ENCODE data around the gene LCN15.

Gene LCN15

DNA sequence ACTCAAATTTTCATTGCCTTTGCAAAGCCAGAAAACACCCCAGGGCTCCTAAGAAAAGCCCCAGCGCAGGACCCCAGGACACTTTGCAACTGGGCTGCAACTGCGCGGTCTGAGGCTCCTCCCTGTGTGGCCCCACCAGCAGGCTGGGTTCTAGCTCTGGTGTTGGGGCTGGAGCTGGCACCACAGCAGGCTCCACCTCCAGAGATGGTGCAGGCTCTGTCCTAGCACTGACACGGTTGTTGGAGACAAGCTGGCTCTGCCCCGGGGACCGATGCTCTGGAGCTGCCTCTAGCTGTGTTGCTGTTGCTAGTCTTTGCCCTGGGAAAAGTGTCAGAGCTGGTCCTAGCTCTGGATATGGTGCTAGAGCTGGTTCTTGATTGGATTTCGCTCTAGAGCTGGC is 35.2 kb downstream of the LCN15 start:
- H3K4me3 ChIP-seq (ENCODE audit: low read depth, low read length): peak overlapping the region; percentile 92
- TF ChIP-seq, protein P1, sequence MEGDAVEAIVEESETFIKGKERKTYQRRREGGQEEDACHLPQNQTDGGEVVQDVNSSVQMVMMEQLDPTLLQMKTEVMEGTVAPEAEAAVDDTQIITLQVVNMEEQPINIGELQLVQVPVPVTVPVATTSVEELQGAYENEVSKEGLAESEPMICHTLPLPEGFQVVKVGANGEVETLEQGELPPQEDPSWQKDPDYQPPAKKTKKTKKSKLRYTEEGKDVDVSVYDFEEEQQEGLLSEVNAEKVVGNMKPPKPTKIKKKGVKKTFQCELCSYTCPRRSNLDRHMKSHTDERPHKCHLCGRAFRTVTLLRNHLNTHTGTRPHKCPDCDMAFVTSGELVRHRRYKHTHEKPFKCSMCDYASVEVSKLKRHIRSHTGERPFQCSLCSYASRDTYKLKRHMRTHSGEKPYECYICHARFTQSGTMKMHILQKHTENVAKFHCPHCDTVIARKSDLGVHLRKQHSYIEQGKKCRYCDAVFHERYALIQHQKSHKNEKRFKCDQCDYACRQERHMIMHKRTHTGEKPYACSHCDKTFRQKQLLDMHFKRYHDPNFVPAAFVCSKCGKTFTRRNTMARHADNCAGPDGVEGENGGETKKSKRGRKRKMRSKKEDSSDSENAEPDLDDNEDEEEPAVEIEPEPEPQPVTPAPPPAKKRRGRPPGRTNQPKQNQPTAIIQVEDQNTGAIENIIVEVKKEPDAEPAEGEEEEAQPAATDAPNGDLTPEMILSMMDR (IDR thresholded peaks at IDR 0.05; ENCODE audit: control insufficient read depth, extremely low read depth, insufficient read depth): no peak
- DNase-seq (ENCODE audit: low read depth): no peak

- peak overlapping the region; percentile 92 for H3K4me3 ChIP-seq (ENCODE audit: low read depth, low read length)
- DNase-seq (ENCODE audit: low read depth): no peak
- TF ChIP-seq, protein P1 (IDR thresholded peaks at IDR 0.05; ENCODE audit: control insufficient read depth, extremely low read depth, insufficient read depth): no peak
Observed at GRCh38 chr9:136728548-136729123, 35.7 kb downstream of the LCN15 start.

GRCh38 chr9:136728080-136728547 is 36.2 kb downstream of the LCN15 start:
- TF ChIP-seq, protein P1 (IDR thresholded peaks at IDR 0.05; ENCODE audit: control insufficient read depth, extremely low read depth, insufficient read depth): peak; percentile 99
- peak overlapping the region; percentile 92 for H3K4me3 ChIP-seq (ENCODE audit: low read depth, low read length)
- DNase-seq (ENCODE audit: low read depth): peak; percentile 49

DNA sequence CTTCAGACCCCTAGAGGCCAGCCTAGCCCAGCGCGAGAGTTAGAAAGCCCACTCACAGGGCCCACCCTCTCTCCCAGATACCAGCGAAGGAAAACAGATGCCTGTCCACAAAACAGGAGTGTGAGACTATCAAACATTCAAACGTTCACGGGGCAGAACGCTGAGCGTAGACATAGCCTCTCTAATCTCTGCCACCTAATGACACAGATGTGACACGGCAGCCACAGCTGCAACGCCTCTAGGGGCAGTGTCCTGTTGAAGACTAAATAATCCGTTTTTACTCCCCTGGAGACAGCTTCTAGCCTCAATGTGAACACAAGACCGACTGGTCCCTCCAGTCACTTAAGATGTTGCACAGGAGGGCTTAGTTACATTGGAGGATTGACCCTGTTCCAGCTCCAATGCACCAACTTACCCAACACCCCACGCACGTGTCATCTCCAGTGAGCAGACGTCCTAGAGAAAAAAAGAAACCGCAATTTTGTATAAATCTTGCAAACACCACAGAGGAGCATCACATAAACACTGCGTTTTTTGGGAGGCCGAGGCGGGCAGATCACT is 37.6 kb downstream of the LCN15 start:
- peak; percentile 67 for DNase-seq (ENCODE audit: low read depth)
- H3K4me3 ChIP-seq (ENCODE audit: low read depth, low read length): peak overlapping the region; percentile 92
- TF ChIP-seq, protein P1 (IDR thresholded peaks at IDR 0.05; ENCODE audit: control insufficient read depth, extremely low read depth, insufficient read depth): peak; percentile 91

- TF ChIP-seq, protein P1 (IDR thresholded peaks at IDR 0.05; ENCODE audit: control insufficient read depth, extremely low read depth, insufficient read depth): no peak
- DNase-seq (ENCODE audit: low read depth): no peak
- peak overlapping the region; percentile 92 for H3K4me3 ChIP-seq (ENCODE audit: low read depth, low read length)
Observed at GRCh38 chr9:136726118-136726517, 38.2 kb downstream of the LCN15 start.

- TF ChIP-seq, protein P1 (IDR thresholded peaks at IDR 0.05; ENCODE audit: control insufficient read depth, extremely low read depth, insufficient read depth): no peak
- peak overlapping the region; percentile 92 for H3K4me3 ChIP-seq (ENCODE audit: low read depth, low read length)
- DNase-seq (ENCODE audit: low read depth): peak; percentile 45
Observed at GRCh38 chr9:136725612-136726011, 38.7 kb downstream of the LCN15 start.

DNA sequence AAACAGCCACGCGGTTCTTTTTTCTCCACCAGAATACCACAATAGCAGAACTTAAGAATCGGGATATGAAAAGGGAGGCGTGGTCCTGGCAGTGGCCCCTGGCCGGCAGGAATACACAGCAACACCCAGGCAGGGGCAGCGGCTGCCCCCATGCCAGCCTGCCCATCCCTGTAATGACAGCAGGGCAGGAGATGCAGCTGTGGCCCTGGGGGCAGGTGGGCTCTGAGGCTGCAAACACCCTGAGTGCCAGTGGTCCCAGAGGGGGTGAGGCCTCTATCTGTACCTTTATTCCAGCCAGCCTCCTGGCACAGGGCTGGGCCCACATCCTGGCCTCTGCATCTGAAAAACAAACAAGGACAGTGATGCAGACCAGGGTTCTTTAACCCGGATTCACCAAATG is 39.5 kb downstream of the LCN15 start:
- TF ChIP-seq, protein P1 (IDR thresholded peaks at IDR 0.05; ENCODE audit: control insufficient read depth, extremely low read depth, insufficient read depth): no peak
- no peak for DNase-seq (ENCODE audit: low read depth)
- no peak overlapping the region for H3K4me3 ChIP-seq (ENCODE audit: low read depth, low read length)

All from LNCaP clone FGC (cell line).